Neural progenitor cell (in vitro differentiated cells): ENCODE data around the gene CDC25B.

ENCODE experiments used
- CTCF ChIP-seq: fragments of 200-600 bp; sonication (generic); IDR thresholded peaks from 2 replicates; pipeline ENCODE4 v1.5.1; 2017; ENCODE audit warnings: antibody characterized with exemption, mild to moderate bottlenecking
- EZH2 ChIP-seq: fragments of 200-600 bp; sonication (generic); IDR thresholded peaks from 2 replicates; pipeline ENCODE4 v1.6.1; 2017; ENCODE audit warnings: antibody characterized with exemption, mild to moderate bottlenecking, moderate library complexity
- EZH2phosphoT487 ChIP-seq: fragments of 200-600 bp; sonication (generic); IDR thresholded peaks from 2 replicates; pipeline ENCODE4 v1.6.1; 2017; ENCODE audit warnings: antibody characterized with exemption

GRCh38 chr20:3802524-3803239 is 6.6 kb downstream of the CDC25B start:
- TF ChIP-seq CTCF (no peak), EZH2phosphoT487 (no peak), EZH2 (no peak)
